ENCODE measurements around the gene SRSF10. TPM values are rescaled to one million over a fixed set of nuclear protein-coding genes. Genes with fewer than 3 reads are reported as not detected.
"Not testable (repeated sequence)": the region's sequence is repeated elsewhere in the genome, so short reads cannot be mapped to it uniquely, and the experiment has no call there.

Gene SRSF10
- polyA plus RNA-seq (ENCODE audit: insufficient read length) = 117 TPM

DNA sequence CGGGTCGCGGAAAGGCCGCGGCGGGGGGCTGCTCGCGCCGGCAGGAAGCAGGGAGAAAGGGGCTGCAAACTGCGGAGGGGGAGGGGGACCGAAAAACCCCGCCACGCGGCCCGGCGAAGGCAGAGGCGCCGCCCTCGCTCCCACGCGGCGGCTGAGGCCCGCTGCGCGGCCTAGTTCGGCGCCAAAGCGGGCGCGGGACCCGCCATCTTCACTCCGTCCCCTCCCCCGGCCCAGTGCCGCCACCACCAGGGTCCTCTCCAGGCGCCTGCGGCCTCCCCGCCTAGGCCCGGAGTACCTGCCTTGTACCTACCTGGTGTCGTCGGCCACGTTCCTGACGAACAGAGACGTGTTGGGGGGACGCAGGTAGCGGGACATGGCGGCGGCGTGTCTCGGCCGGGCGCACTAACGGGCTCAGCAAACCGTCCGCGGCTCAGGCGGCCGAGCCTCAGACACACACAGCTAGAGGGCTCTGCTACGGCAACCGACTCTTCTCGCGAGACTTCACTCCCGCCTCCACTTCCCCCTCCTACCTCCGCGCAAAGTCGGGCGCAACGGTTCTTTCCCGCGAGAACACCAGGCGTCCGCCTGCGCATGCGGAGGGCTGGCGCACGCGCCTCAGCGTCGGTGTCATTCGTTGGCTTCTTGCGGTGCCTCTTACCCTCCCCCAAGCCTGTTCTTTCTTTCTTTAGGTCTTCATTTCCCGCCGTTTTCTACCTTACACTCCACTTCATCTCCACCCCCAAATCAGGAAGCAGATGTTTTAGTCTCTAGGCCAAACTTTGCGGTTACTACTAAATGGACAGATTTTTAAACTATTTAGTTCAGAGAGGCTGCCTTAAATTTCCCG is at the start of gene SRSF10:
SRSF10 (minus strand) TSS at position 447 of the 847 bp plus-strand sequence; CDS start at position 375, 72 bp downstream.
- DNase-seq (ENCODE audit: low read depth) = peak; percentile 99

- no peak for DNase-seq (ENCODE audit: low read depth)
Observed at GRCh38 chr1:24027838-24028468, 47.8 kb upstream of the SRSF10 start.

GRCh38 chr1:24022581-24023361 is 42.6 kb upstream of the SRSF10 start:
- DNase-seq (ENCODE audit: low read depth) = no peak

DNA sequence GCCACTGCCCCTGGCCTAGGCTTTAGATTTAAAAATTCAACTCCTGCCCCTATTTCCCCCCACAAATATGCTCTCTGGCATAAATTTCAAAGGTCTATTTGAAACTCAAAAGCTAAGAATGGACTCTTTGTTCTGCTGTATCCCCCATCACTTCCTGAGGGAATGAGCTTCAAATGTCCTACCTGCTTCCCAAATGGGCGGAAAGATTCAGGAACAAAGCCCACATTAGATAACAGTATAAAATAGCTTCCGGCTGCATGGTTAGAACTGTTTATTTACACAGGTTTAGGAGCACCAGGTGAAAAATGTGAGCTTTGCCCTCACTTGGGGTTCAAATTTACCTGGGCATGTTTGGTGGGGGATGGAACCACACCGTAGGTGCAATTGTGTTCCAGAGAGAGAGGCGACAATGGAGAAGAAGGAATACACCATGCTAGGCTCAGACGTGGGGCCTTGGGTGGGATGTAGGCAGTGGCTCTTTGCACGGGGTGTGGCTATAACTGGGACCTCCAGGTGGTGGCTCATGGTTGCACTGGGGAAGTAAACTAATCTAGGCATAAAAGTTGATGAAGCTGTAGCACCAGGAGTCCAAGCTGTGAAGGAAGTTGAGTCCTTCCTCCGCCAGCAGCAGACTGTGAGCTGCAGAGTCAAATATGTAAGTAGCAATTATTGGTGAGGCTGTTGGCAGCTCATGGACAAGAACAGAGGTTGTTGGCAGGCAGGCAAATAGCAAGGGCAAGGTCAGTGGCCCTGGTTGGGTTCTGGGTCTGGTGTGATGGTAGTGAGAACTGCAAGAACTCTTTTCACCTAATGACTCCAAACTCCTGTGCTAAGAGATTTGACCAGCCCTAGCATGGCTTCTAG is 41.5 kb upstream of the SRSF10 start:
- DNase-seq (ENCODE audit: low read depth) = no peak

DNA sequence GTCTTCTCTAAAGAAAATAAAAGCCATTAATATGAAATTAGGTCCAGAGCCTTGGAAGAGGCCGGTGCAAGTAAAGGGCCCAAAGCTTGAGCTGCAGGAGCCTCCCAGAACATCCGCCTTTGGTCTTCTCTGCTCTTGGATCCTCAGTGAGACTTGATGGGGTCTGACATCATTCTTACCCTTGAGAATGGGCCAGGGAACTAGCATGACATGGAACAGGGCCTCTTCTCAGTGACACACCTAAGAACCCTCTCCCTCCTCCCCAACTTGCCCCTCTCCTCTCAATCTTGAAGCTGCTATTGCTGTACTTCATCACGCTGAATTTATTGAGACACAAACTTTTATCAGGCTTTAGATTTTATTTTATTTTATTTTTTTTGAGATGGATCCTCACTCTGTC is 40.3 kb upstream of the SRSF10 start:
- no peak for DNase-seq (ENCODE audit: low read depth)

- no peak for DNase-seq (ENCODE audit: low read depth)
Observed at GRCh38 chr1:24020025-24020424, 39.9 kb upstream of the SRSF10 start.

GRCh38 chr1:24018611-24019580 is 38.8 kb upstream of the SRSF10 start:
- peak; percentile 90 for DNase-seq (ENCODE audit: low read depth)

DNA sequence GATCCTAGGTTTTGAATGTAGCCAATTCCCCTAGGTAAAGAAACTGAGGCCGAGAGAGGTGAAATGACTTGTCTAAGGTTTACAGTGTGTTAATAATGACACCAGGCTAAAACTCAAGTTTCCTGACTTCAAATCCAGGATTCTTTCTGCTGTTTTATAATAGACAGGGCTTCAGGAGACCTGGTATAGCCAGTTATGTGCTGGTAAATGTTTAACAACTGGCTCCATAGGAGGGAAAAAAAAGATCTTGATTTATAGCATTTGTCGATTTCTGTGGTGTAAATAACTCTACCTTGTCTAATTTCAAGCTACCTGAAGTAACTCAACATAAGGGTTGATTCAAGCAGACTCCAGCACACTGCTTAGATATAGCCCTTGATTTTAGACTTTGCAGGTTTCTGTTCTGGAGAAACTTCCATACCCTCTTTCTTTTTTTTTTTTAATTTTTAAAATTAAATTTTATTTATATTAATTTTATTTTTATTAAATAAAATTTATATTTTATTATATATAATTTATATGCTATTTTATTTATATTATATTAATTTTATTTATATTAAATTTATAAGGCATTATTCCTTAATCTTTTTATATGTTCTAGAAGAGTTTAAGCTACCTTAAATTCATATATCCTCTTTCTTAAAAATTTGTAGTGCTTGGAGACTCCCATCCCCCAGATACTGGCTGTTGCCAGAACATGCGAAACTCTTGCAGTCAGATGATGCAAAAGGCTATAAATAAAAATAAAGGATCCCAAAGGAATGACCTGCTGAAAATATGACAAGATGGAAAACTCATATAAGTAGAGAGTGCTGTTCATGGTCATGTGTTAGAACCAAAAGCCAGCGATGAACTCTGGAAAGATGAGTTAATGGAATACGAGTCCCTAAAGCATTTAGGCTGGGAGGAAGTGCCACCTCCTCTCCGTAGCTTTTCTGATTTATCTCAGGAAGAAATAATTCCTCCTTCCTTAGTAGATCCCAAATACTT is 35.4 kb upstream of the SRSF10 start:
- peak; percentile 96 for DNase-seq (ENCODE audit: low read depth)

DNA sequence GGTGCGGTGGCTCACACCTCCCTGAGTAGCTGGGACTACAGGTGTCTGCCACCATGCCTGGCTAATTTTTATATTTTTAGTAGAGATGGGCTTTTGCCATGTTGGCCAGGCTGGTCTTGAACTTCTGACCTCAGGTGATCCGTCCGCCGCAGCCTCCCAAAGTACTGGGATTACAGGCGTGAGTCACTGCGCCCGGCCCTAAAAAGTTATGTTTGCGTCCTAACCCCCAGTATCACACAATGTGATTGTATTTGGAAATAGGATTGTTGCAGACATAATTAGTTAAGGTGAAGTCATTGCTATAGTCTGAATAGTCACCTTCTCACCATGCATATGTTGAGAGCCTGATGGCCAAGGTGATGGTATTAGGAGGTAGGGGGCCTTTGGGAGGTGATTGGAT is 32.8 kb upstream of the SRSF10 start:
- DNase-seq (ENCODE audit: low read depth) = not testable (repeated sequence)

DNA sequence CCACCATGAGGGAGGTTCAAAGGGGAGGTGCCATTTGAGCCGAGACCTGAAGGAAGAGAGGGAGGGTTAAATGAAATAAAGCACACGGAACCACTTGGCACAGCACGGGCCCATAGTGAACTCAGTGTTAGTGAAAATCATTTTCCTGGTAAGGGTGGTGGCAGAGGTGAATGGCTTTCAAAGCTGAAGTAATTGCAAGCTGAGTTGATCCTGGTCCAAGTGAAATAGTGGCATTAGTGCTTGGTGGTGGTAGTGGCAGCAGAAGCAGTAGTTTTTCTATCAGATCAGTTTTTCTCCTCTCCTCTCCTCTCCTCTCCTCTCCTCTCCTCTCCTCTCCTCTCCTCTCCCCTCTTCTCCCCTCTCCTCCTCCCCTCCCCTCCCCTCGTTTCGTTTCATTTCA is 30.5 kb upstream of the SRSF10 start:
- no peak for DNase-seq (ENCODE audit: low read depth)

DNA sequence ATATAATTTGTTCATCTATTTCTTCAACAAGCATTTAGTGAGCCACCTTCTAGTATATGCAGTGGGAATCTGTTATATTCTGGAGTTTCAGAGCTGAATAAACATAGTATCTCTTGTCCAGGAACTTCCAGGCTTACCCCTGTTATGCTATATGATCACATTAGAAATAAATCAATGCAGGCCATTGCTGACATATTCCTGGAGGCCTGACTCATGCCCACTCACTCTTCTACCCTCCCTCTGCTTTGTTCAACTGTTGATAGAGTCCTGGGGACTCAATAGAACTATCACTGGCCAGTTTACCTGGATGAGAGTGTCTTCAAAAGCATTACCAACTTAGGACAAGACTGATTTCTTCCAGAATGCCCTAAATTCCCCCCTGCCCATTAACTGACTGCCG is 29.3 kb upstream of the SRSF10 start:
- DNase-seq (ENCODE audit: low read depth) = no peak

GRCh38 chr1:24008574-24009184 is 28.6 kb upstream of the SRSF10 start:
- DNase-seq (ENCODE audit: low read depth) = not testable (repeated sequence)

DNA sequence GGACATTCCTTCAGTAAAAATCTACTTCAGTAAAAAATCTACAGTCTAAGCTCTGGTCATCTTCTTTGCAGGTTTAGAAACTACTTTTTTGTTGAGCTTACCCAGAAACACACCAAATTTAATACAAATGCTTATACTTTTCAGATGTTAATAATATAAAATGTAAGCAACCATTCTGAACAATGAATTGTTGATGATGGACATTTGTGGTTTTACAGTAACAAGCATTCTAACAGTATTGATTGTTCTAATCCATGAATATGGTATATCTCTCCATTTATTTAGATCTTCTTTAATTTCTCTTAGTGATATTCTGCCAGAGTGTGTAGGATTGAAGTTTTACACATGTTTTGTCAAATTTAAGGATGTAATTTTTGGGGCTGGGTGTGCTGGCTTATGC is 27.0 kb upstream of the SRSF10 start:
- no peak for DNase-seq (ENCODE audit: low read depth)

DNA sequence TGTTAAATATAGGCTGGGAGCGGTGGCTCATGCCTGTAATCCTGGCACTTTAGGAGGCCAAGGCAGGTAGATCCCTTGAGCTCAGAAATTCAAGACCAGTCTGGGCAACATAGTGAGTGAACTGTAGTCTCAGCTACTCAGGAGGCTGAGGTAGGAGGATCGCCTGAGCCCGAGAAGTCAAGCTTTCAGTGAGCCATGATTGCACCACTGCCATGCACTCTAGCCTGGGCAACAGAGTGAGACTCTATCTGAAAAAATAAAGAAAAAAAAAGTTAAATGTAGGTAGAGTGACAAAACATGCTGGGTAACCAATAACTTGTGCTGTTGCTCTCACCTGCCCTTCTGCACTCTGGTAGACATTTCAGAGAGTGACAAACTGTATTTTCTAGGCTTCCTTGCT is 25.0 kb upstream of the SRSF10 start:
- DNase-seq (ENCODE audit: low read depth) = no peak

DNA sequence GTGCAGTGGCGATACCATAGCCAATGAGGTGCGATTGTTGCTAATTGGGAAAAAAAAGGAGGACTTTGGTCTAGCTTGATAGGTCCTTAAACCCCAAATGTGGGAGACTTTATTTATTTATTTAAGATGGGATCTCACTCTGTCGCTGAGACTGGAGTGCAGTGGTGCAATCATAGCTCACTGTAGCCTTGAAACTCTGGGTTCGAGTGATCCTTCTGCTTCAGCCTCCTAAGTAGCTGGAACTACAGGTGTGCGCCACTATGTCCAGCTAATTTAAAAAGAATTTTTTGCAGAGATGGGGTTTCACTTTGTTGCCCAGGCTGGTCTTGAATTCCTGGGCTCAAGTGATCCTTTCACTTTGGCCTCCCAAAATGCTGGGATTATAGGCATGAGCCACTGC is 24.0 kb upstream of the SRSF10 start:
- no peak for DNase-seq (ENCODE audit: low read depth)

DNA sequence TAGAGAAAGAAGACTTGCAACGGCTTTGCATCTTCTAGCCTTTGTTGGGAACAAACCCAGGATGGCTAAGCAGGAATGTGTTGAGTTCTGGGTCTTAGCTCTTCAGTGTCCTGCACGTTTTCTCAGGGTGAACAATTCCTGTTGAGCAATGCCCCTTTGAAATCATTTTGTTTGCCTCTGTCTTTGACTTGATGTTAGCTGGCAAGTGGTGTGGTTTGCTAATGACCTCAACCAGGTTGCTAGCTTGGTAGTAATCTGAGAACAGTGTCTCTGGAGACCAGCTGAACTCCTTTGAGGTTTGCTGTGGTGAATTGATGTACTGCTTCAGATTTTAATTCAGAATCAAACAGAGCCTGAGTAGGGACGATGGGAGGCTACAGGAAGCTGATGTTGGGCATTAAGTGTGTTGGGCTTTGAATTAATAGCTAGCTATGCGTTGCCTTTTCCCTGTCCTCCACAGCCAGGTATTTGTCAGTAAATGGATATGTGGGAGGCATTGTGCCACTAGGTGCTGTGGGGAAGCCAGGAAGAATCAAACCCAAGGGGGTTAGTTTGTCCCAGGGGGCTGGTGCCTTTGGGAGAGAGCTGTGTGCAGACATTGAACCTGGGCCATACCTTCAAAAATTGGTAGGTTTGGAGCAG is 23.3 kb upstream of the SRSF10 start:
- DNase-seq (ENCODE audit: low read depth) = no peak

GRCh38 chr1:24002695-24003094 is 22.6 kb upstream of the SRSF10 start:
- DNase-seq (ENCODE audit: low read depth) = no peak

- no peak for DNase-seq (ENCODE audit: low read depth)
Observed at GRCh38 chr1:23999156-23999671, 19.1 kb upstream of the SRSF10 start.
